ENCODE results near the gene CHMP4A. TPM values are rescaled to one million over a fixed set of nuclear protein-coding genes. Genes with fewer than 3 reads are reported as not detected.
"Not testable (repeated sequence)": the region's sequence is repeated elsewhere in the genome, so short reads cannot be mapped to it uniquely, and the experiment has no call there.

The CHMP4A gene
- total RNA-seq, 1 experiment from 2014 or later, result 17.6 TPM

DNA sequence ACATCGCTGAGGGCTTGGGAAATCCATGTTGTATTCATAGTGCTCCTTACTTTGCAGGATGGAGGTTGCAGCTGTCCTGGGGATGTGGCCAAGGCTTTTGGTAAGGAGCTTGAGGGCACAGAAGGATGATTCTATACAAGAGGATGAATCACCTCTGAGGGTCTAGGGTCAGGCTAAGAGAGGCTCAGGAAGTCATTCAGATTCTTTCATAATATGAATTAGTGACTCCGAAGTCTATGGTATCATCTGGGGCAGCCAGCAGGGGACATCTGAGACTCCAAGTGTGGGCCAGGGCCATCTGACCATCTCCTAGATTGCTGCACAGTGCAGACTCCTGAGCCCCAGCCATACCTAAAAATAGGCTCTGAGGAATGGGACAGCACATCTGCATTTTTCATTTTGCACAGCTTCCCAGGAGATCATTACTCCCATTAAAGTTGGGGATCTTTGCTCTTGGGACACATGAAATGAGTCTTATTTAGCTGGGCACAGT, 24.2 kb upstream of the CHMP4A start:
- no peaks in the 10 kb centered on the region for H3K27me3 ChIP-seq (ENCODE audit: control insufficient read depth, insufficient read depth, low read length)
- no peak for DNase-seq
- H3K36me3 ChIP-seq (replicated peaks; ENCODE audit: control insufficient read depth, insufficient read depth, low read length), result peaks cover 28% of the 10 kb centered on the region
- H3K4me3 ChIP-seq (ENCODE audit: insufficient read depth, low read depth, low read length), result no peak overlapping the region

DNA sequence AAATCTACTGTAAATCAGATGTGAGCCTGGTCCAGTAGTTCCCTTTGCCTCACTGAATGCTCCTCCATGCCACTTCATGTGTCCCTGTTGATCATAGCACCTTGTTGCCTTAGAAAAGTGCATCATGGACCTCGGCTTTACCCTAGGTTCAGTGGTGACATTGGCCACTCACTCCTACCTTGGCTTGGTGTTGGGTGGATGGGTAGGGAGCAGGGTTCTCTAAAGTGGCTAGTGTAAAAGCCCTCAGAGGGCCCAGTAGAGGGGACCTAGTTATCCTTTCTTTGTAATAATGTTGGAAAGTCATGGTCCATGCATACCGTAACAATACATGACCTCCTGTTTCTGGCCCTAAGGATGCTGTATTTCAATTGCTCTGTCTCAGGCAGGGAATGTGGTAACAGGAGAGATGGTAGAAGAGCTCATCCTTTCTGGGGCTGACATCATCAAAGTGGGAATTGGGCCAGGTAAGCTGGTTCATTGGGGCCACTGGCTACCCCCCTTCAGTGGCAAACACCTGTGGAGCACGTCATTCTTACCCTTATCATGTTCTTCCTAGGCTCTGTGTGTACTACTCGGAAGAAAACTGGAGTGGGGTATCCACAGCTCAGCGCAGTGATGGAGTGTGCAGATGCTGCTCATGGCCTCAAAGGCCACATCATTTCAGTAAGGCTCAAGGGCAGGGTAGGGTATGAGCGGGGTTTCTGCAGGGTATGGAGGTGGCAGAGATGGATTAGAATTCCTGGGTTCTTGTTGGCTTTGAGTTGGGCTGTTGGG, 23.6 kb upstream of the CHMP4A start:
- DNase-seq, result no peak
- Histone ChIP-seq H3K27me3 (ENCODE audit: control insufficient read depth, insufficient read depth, low read length) (no peaks in the 10 kb centered on the region), H3K36me3 (replicated peaks; ENCODE audit: control insufficient read depth, insufficient read depth, low read length) (peaks cover 28% of the 10 kb centered on the region), H3K4me3 (ENCODE audit: insufficient read depth, low read depth, low read length) (no peak overlapping the region)

DNA sequence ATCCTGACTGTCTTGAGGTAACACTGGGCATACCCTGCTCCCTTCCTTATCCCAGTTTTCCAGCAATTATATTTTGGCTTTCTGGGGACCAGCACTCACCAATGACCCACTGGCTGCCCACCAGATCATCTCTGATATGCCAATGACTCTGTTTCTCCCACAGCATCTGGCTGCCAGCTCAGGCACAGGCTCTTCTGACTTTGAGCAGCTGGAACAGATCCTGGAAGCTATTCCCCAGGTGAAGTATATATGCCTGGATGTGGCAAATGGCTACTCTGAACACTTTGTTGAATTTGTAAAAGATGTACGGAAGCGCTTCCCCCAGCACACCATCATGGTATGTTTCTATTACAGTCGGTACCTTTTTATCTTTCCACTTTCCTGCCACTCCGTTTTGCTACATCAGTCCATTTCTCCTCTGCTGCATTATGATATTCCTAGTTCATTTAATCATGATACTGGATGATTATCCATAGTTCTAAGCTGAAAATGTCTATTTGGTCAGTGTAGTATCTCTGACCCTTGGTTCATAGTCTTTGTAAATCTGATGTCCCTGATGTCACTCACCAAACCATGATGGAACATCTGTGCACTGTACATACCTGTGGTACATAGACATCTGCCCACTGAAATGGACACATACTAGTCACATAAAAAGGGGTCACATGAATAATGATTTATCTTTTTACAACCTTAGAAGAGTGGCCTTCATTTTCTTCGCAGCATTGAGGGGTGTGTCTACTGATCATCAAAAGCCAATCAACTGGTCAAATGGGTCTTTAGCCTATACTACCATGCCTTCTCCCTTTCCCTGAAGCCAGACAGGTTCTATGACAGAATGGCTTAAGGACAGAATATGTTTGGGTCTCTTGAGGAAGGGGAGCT, 22.8 kb upstream of the CHMP4A start:
- H3K27me3 ChIP-seq (ENCODE audit: control insufficient read depth, insufficient read depth, low read length), result no peaks in the 10 kb centered on the region
- H3K36me3 ChIP-seq (replicated peaks; ENCODE audit: control insufficient read depth, insufficient read depth, low read length), result peaks cover 28% of the 10 kb centered on the region
- DNase-seq, result no peak
- H3K4me3 ChIP-seq (ENCODE audit: insufficient read depth, low read depth, low read length), result no peak overlapping the region

DNA sequence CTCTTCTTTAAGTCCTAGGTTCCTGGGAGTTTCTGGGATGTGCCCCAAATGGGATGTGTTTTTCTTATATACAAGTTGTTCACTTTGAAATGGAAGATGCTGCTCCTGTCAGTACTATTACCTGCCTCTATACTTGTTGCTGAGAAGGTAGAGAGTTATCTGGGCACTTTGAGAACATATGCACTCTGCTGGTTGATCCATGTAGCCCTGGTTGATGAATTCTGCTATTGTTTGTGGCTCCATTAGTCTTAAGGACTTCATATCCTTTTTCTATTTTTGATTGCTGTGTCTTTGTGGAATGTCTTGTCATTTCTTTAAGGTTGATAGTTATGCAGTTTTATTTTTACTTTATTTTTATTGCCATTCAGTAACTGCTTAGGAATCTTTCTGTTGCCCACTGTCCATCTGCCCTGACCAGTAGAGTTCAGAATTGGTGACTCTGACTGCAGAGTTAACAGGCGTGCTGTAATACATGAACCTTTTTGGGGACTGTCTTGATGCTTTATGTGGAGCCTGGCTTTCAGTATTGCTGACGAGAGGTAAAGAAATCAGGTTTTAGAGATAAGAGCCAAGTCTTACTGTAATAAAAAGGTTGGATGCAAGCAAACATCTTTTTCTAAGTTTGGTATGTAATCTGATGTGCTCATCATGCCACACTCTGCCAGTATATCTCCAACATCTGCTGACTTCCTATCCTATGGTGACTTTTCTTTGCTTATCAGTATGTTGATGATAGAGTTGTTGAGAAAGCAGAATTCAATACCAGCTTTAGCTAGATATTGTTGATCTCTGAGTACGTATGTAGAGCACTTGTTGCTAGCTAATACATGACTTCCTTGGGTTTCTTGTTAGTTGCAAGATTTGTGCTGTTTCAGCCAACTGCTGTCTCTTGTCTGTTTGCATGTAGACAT, 21.1 kb upstream of the CHMP4A start:
- no peak for DNase-seq
- Histone ChIP-seq H3K27me3 (ENCODE audit: control insufficient read depth, insufficient read depth, low read length) (no peaks in the 10 kb centered on the region), H3K4me3 (ENCODE audit: insufficient read depth, low read depth, low read length) (no peak overlapping the region), H3K36me3 (replicated peaks; ENCODE audit: control insufficient read depth, insufficient read depth, low read length) (peaks cover 13% of the 10 kb centered on the region)

DNA sequence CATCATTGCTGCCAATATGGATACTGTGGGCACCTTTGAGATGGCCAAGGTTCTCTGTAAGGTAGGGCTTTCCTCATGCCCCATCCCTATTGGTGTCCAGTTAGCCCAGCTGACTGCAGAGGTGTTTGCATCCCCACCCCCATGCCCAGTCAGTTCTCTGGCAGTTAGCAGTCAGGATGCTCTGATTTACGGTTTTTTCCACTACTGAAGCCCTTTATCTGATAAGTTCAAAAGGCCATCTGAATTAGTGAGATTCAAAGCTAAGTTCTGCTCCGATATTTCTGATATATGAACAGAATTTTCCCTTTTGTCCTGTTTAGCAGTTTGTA, 20.2 kb upstream of the CHMP4A start:
- Histone ChIP-seq H3K4me3 (ENCODE audit: insufficient read depth, low read depth, low read length) (peak overlapping the region; percentile 87), H3K36me3 (replicated peaks; ENCODE audit: control insufficient read depth, insufficient read depth, low read length) (peaks cover 10% of the 10 kb centered on the region), H3K27me3 (ENCODE audit: control insufficient read depth, insufficient read depth, low read length) (no peaks in the 10 kb centered on the region)
- no peak for DNase-seq

DNA sequence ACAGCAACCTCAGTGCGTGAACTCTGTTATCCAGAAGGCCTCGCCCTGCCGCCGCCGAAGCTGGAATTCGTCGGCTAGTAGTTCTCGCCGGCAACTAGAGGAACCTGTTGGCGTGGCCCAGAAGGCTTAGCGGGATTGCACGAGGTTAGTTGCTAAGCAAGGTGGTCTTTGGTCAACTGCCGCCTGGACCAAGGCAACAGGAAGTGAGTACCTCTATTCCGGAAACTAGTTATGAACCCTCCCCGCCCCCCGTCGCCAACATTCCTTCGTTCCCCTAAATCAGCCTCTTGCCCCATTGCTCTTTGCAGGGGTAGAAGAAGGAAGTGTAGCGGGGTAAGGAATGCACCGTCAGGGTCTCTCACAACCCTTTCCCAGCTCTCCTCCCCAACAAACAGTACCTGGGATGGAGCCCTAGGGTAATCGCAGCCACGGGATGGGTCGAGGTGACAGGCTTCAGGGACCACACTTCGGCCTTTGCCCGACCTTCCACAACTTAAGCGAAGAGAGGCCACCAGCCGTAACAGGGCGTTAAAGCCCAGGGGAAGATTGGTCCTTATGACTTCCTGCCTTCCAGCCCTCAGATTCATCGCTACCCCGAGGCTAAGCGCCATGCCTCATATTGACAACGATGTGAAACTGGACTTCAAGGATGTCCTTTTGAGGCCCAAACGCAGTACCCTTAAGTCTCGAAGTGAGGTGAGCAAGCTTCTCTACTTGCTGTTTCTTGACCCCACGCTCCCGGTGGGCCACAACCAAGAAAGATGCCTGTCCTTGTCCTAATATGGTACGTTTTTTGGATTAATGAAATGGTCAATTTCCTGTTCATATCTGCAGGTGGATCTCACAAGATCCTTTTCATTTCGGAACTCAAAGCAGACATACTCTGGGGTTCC, 19.6 kb upstream of the CHMP4A start, which contains the start of gene GMPR2:
TSS of gene GMPR2 (plus strand) at position 285 of the 893 bp plus-strand sequence. CDS start at position 610, 325 bp downstream.
- peaks cover 10% of the 10 kb centered on the region for H3K36me3 ChIP-seq (replicated peaks; ENCODE audit: control insufficient read depth, insufficient read depth, low read length)
- H3K27me3 ChIP-seq (ENCODE audit: control insufficient read depth, insufficient read depth, low read length), result no peaks in the 10 kb centered on the region
- peak; percentile 66 for DNase-seq
- H3K4me3 ChIP-seq (ENCODE audit: insufficient read depth, low read depth, low read length), result peak within 1 kb of the TSS; percentile 87

DNA sequence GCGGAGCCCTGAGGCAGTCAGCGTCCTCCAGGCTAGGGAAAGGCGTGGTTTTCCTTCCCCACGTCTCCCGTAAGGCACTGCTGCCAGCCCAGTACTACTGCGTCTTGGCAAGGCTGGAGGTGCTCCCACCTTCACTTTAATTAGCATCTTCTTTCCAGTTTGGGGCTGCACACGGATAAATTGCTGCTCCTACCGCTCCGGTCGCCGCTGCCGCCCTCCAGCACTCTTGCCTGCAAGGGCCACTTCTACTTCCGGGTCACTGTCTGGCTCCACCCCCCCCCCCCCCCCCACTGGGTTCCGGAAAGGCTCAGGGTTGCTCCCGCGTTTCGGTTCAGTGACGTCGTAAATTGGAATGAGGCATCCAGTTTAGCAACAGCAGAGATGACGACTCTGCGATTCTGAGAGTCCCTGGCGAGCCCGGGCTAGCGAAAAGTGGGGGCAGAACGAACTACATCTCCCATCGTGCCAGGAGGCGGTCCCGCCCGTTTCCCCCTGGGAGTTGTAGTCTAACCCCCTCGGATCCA, 18.9 kb upstream of the CHMP4A start, which contains the start of gene NEDD8:
TSS of gene NEDD8 (minus strand) at position 247 of the 524 bp plus-strand sequence. CDS start at position 147, 100 bp downstream.
- peaks cover 8% of the 10 kb centered on the region for H3K36me3 ChIP-seq (replicated peaks; ENCODE audit: control insufficient read depth, insufficient read depth, low read length)
- H3K27me3 ChIP-seq (ENCODE audit: control insufficient read depth, insufficient read depth, low read length), result no peaks in the 10 kb centered on the region
- H3K4me3 ChIP-seq (ENCODE audit: insufficient read depth, low read depth, low read length), result peak within 1 kb of the TSS; percentile 87
- peak; percentile 92 for DNase-seq

DNA sequence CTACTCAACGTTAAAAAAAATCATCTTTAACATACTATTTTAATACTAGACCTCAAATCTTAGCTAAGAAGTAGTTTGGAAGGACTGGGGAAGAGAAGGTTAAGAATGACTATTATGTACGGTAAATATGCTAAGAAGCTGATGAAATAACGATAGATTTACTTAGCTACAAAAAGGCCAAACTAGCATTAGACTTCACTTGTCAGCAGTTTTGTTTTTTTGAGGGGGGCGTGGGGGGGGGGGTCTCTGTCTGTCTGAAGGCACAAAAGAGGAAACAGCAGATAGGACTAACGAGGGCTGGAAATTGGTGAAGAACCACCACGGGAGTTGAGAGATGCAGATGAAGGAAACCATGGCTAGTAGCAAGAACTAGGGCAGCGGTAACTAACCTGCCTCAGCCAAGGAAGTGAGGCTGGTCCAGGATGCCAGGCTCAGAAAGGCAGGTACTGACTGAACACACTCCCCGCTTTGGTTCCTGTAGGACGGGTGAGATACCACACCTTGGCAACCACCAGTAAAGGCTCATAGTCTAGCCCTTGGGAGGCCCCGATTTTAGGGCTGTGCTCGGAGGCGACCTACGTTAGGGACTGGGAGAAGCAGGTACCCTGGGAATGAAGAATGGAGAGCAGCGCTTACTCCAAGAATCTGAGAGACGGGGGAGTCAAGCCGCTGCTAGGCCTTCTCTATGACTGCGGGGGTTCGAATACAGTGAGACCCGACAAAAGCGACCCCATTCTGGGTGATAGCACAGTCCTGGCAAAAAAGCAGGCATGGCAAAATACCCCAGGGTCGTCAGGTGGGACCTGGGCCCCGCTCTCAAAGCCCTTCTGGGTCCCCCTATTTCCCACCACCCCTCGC, 18.2 kb upstream of the CHMP4A start:
- Histone ChIP-seq H3K4me3 (ENCODE audit: insufficient read depth, low read depth, low read length) (peak overlapping the region; percentile 87), H3K27me3 (ENCODE audit: control insufficient read depth, insufficient read depth, low read length) (no peaks in the 10 kb centered on the region), H3K36me3 (replicated peaks; ENCODE audit: control insufficient read depth, insufficient read depth, low read length) (peaks cover 3% of the 10 kb centered on the region)
- DNase-seq, result peak; percentile 84

DNA sequence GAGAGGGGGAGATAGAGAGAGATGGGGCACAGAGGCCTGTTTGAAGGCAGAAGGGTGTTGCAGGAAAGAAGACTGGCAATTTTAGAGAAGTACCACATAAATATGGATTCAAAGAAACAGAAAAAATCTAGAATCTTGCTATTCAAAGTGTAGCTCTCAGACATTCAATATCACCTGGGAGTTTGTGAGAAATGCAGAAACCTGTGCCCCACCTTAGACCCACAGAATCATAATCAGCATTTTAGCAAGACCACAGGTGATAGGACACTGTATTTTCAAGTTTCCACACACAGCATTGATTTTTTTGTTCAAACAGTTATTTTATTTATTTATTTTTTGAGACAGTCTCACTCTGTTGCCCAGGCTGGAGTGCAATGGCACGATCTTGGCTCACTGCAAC, 15.6 kb upstream of the CHMP4A start:
- H3K36me3 ChIP-seq (replicated peaks; ENCODE audit: control insufficient read depth, insufficient read depth, low read length), result no peaks in the 10 kb centered on the region
- no peak for DNase-seq
- H3K27me3 ChIP-seq (ENCODE audit: control insufficient read depth, insufficient read depth, low read length), result no peaks in the 10 kb centered on the region
- H3K4me3 ChIP-seq (ENCODE audit: insufficient read depth, low read depth, low read length), result no peak overlapping the region

DNA sequence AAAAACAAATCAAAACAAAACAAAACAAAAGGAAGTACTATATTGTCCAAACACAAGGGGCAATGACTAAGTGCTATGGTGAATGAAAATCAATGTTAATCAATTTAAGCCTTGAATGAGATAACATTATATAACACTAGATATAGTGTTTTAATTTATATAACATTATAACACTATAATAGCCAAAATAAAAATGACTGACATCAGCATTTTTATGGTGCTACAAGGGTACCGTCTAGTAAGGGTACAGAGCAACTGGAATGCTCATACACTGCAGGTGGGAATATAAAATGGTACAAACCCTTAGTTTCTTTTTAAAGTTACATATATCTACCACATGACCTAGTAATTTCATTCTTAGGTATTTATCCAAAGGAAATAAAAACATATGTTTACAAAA, 13.2 kb upstream of the CHMP4A start:
- no peak overlapping the region for H3K4me3 ChIP-seq (ENCODE audit: insufficient read depth, low read depth, low read length)
- H3K36me3 ChIP-seq (replicated peaks; ENCODE audit: control insufficient read depth, insufficient read depth, low read length), result no peaks in the 10 kb centered on the region
- no peaks in the 10 kb centered on the region for H3K27me3 ChIP-seq (ENCODE audit: control insufficient read depth, insufficient read depth, low read length)
- no peak for DNase-seq

DNA sequence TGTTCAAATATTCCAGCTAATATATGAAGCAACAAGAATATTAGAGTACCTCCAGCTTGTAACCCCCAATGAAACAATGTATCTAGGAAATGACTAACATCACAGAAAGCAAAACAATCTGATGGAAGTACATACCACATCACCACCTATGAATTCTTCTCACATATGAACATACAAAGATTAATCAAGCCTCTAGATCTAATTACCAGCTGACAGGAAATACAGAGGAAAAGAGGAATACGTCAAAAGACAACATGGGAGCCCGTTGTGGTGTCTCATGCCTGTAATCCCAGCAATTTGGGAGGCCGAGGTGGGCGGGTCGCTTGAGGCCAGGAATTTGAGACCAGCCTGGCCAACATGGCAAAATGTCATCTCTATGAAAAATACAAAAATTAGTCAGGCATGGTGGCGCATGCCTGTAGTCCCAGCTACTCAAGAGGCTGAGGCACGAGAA, 11.4 kb upstream of the CHMP4A start:
- DNase-seq, result no peak

DNA sequence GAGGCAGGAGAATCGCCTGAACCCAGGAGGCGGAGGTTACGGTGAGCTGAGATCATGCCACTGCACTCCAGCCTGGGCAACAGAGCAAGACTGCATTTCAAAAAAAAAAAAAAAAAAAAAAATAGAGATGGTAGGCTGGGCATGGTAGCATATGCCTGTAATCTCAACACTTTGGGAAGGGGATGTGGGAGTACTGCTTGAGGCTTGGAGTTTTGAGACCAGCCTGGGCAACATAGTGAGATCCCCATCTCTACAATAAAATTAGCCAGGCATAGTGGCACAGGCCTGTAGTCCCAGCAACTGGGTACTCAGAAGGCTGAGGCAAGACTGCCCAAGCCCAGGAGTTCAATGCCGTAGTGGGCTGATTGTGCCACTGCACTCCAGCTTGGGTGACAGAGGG, 9.7 kb upstream of the CHMP4A start:
- DNase-seq, result not testable (repeated sequence)

More for the DNA sequence above, 11.4 kb upstream of the CHMP4A start:
- H3K4me3 ChIP-seq (ENCODE audit: insufficient read depth, low read depth, low read length), result no peak overlapping the region
- H3K27me3 ChIP-seq (ENCODE audit: control insufficient read depth, insufficient read depth, low read length), result no peaks in the 10 kb centered on the region
- H3K36me3 ChIP-seq (replicated peaks; ENCODE audit: control insufficient read depth, insufficient read depth, low read length), result no peaks in the 10 kb centered on the region

More for the DNA sequence above, 9.7 kb upstream of the CHMP4A start:
- H3K27me3 ChIP-seq (ENCODE audit: control insufficient read depth, insufficient read depth, low read length); H3K36me3 ChIP-seq (replicated peaks; ENCODE audit: control insufficient read depth, insufficient read depth, low read length); H3K4me3 ChIP-seq (ENCODE audit: insufficient read depth, low read depth, low read length): not testable (repeated sequence)

Data from H7 (cell line).